Stimulated activated CD8-positive, alpha-beta memory T cell treated with anti-CD3 and anti-CD28 coated beads, Interleukin-4, amount 100 ng/mL, for 24 hours (primary cell): ENCODE results near the gene FALEC.
"Not testable (repeated sequence)": the region's sequence is repeated elsewhere in the genome, so short reads cannot be mapped to it uniquely, and the experiment has no call there.

ENCODE experiments used
- DNase-seq: peaks from one replicate; pipeline ENCODE4 v3.0.0-alpha.2; 2020; ENCODE audit warnings: low read depth

FALEC gene

GRCh38 chr1:150574260-150575071, 58.9 kb downstream of the FALEC start:
- no peak for DNase-seq

- no peak for DNase-seq
These were observed 59.5 kb downstream of the FALEC start for GRCh38 chr1:150575072-150575489.

GRCh38 chr1:150575518-150576366, 60.2 kb downstream of the FALEC start:
- DNase-seq: no peak

GRCh38 chr1:150576367-150576711, 60.8 kb downstream of the FALEC start:
- DNase-seq: no peak

- DNase-seq: no peak
These were observed 61.4 kb downstream of the FALEC start for GRCh38 chr1:150576794-150577556.

GRCh38 chr1:150577557-150578271, 62.2 kb downstream of the FALEC start:
- no peak for DNase-seq

GRCh38 chr1:150578272-150579109, 62.9 kb downstream of the FALEC start:
- DNase-seq: peak; percentile 37

- DNase-seq: peak; percentile 82
These were observed 63.8 kb downstream of the FALEC start, which contains the start of gene MCL1 for GRCh38 chr1:150579110-150579944. Gene MCL1, minus strand, starts transcription at chr1:150579610. Its CDS starts 80 bp downstream, at chr1:150579530.

- DNase-seq: no peak
These were observed 64.5 kb downstream of the FALEC start for GRCh38 chr1:150579945-150580642.

- DNase-seq: not testable (repeated sequence)
These were observed 65.4 kb downstream of the FALEC start for GRCh38 chr1:150580966-150581365.

- not testable (repeated sequence) for DNase-seq
These were observed 65.9 kb downstream of the FALEC start for GRCh38 chr1:150581437-150581836.

- DNase-seq: not testable (repeated sequence)
These were observed 66.4 kb downstream of the FALEC start for GRCh38 chr1:150581962-150582361.

- no peak for DNase-seq
These were observed 66.8 kb downstream of the FALEC start for GRCh38 chr1:150582371-150582770.
